Measurements from ENCODE around the gene ARMC7. TPM values are rescaled to one million over a fixed set of nuclear protein-coding genes. Genes with fewer than 3 reads are reported as not detected.

ARMC7 gene
- polyA plus RNA-seq, 3 donors = 15.2 to 17.7 (median 15.8) TPM

DNA sequence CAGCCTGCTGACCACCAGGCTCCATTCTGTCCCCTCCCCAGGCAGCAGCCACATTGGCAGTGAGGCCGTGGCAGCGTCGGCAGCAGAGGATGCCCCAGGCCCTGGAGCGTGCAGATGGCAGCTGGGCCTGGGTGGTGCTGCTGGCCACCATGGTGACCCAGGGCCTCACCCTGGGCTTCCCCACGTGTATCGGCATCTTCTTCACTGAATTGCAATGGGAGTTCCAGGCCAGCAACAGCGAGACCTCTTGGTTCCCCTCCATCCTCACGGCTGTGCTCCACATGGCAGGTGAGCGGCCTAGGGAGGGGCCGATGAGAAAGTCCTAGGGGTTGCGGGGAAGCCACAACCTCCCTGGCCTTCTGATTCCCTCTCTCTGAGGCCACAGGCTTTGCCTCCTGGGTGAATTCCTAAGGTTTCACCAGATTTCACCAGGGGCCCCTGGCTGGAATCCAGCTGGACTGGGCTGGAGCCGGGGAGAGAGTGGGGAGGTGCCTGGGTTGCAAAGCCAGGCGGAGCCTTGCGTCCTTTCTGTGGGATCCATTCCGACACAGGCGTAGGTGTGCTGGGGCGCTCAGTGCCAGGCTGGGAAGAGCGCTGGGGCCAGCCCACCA lies 16.1 kb upstream of the ARMC7 start:
- DNase-seq (ENCODE audit: extremely low read depth in 1 of 11, low read depth in 9 of 11, low spot score in 4 of 11) = no peak

DNA sequence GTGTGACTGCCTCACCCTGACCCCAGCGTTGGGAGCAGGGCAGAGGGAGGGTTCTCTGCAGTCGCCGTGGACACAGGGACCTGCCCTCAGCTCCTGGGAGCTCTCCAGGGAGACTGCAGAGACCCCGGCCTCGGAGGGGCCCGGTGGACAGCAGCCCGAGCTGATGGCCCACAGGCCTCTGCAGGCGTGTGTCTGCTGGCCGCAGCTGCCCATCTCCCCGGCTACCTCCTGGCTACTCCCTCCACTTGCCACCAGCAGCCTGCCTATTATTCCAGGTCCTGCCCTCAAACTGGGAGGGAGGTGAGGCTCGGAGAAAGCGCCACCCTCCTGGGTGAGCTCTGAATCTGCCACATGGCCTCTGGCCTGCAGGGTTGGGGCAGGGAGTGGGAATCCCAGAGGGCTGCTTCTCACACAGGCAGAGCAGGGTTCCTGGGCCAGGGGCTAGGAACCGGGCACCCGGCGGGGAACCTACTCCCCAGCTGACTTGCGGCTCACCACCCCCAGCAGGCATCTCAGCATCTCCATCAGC lies 14.8 kb upstream of the ARMC7 start:
- no peak for DNase-seq (ENCODE audit: extremely low read depth in 1 of 11, low read depth in 9 of 11, low spot score in 4 of 11)

DNA sequence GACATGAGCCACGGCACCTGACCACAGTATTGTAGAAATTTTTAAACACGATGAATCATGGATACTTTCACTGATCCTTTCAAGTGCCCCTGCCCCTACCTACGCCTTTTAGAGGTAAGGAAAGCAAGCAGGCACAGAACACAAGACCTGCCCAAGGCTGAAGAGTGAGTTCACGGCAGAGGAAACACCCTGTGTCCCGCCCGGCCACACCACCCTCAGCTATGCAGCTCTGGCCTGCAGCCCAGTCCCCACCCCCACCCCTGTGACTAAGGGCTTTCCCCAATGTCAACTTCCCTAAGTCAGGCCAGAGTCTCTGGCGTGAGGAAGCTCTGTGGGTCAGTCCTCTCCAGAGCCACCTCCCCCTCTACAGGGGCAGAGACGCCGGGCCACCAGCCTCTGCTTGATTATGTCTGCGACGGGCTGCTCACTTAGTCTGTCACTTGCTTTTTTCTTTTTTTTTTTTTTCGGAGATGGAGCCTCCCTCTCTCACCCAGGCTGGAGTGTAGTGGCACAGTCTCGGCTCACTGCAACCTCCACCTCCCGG lies 13.6 kb upstream of the ARMC7 start:
- no peak for DNase-seq (ENCODE audit: extremely low read depth in 1 of 11, low read depth in 9 of 11, low spot score in 4 of 11)

DNA sequence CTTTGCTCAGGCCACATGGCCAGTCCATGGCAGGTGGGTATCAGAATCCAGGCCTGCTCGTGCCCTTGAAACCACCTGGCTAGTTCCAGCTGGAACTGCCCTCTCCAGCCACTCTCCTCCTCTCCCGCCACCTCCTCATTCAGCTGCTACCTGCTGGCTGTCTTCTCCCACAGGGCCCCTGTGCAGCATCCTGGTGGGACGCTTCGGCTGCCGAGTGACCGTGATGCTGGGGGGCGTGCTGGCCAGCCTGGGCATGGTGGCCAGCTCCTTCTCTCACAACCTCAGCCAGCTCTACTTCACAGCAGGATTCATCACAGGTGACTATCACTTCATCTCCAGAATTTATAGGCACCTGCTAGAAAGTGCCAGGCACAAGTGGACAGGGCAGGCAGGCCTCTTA lies 11.9 kb upstream of the ARMC7 start:
- DNase-seq (ENCODE audit: extremely low read depth in 1 of 11, low read depth in 9 of 11, low spot score in 4 of 11) = no peak

DNA sequence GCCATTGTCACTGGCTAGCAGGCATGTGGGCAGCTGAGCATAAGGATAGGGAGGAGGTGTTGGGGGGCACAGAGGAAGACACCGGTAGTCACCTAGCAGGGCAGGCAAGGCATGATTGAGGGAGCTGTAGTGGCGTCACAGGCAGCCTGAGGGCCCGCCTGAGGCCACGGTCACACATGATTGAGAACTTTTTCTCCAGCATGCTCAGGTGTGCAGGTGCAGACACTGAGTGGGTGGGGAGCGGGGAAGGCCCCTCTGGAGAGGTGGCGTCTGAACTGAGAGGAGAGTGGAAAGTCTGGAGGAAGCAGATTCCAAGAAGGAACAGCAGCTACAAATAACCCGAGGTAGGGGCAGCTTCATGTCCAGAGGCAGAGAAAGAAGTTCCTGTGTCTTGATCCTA lies 10.9 kb upstream of the ARMC7 start:
- DNase-seq (ENCODE audit: extremely low read depth in 1 of 11, low read depth in 9 of 11, low spot score in 4 of 11) = no peak

DNA sequence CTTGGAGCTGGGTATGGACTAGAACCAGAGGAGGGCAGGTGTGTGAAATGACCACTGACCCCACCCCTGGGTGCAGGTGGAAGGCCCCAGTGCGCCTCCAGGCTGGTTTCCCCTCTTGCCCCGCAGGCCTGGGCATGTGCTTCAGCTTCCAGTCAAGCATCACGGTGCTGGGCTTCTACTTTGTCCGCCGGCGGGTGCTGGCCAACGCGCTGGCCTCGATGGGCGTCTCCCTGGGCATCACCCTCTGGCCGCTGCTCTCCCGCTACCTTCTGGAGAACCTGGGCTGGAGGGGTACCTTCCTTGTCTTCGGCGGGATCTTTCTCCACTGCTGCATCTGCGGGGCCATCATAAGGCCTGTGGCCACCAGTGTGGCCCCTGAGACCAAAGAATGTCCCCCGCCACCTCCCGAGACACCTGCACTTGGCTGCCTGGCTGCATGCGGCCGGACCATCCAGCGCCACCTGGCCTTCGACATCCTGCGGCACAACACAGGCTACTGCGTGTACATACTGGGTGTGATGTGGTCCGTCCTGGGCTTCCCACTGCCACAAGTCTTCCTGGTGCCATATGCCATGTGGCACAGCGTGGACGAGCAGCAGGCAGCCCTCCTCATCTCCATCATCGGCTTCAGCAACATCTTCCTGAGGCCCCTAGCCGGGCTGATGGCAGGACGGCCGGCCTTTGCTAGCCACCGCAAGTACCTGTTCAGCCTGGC lies 9.7 kb upstream of the ARMC7 start:
- no peak for DNase-seq (ENCODE audit: extremely low read depth in 1 of 11, low read depth in 9 of 11, low spot score in 4 of 11)

DNA sequence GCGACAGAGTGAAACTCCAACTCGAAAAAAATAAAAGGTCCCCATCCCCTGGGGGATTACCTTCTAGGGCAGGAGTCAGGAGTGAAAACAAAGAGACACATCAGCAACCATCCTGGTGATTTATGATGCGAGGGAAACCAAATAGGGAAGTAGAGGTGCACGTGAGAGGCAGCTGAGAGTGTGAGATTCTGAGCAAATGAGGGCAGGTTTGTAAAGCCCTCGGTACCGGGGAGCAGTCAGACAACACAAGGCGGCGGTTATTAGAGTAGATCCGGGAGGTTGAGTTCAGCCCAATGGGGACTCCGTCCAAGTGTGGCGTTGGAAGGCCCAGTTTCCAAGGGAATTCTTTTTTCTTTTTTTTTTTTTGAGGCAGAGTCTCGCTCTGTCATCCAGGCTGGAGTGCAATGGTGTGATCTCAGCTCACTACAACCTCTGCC lies 7.4 kb upstream of the ARMC7 start:
- no peak for DNase-seq (ENCODE audit: extremely low read depth in 1 of 11, low read depth in 9 of 11, low spot score in 4 of 11)

DNA sequence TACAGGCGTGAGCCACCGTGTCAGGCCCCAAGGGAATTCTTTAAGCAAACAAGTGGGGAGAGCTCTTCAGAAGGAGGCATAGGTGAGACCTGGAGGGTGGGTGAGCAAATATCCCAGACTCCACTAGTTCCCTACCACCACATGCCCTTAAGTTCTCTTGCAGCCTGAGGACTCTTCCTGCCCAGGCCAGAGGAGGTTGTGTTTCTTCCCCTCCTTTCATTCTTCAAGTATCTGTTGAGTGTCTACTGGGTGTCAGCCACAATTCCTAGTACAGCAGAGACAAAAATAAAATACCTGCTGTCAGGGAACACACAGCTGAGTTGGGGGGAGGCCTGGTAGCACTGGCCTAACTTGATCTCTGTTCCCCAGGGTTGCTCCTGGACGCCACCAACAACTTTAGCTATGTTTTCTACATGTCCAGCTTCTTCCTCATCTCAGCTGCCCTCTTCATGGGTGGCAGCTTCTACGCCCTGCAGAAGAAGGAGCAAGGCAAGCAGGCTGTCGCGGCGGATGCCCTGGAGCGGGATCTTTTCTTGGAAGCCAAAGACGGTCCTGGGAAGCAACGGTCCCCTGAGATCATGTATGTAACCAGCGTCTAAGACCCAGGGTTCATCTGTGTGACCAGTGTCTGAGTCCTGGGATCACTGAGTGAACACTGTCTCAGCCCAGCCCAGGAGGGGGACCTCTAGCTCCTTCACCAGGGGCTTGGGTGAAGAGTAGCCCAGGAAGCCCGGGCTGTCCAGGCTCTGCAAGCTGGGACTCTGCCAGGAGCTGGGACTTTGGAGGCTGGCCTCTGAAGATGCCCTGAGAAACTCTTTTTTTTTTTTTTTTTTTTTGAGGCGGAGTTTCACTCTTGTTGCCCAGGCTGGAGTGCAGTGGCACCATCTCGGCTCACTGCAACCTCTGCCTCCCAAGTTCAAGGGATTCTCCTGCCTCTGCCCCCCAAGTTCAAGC lies 5.9 kb upstream of the ARMC7 start:
- DNase-seq (ENCODE audit: extremely low read depth in 1 of 11, low read depth in 9 of 11, low spot score in 4 of 11) = no peak

DNA sequence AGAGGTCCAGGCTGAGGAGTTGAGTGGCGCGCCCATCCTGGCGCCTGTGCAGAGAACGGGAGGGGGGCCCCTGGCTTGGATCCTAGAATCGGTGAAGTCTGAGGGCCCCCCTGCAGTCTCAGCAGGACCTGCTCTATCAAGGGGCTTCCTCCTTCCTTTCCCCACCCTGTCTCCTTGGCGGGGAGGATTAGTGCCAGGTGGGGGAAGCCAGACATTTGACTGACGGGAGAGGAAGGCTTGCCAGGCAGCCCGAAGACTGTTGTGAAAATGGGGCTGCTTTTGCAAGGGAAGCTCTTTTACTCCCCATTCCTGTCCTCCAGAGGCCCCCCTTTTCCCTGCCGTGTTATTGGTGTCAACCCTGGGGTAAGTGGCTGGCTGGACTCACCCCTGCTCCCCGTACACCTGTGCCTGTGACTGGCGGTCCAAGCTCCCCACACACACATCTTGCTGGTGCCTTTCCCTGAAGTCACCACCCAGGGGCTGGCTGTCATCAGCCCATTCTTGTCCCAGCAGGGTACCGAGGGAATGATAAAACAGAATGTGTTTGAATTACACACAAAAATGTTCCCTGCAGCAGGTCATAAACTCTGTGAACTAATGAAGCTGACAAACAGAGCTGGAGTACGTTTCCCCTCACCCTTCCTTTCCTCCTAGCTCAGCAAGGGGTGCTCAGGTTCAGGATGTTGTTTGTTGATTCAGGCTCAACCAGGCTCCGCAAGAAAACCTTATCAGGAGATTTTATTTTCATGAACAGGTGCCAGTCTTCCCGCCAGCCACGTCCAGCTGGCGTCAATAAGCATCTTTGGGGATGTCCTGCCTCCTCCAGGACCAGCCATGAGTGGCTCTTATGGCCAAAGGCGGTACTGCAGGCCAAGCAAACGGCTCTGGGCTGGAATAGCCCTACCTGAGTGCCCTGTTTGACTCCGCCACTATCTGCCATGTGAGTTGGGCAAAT lies 4.4 kb upstream of the ARMC7 start:
- no peak for DNase-seq (ENCODE audit: extremely low read depth in 1 of 11, low read depth in 9 of 11, low spot score in 4 of 11)

DNA sequence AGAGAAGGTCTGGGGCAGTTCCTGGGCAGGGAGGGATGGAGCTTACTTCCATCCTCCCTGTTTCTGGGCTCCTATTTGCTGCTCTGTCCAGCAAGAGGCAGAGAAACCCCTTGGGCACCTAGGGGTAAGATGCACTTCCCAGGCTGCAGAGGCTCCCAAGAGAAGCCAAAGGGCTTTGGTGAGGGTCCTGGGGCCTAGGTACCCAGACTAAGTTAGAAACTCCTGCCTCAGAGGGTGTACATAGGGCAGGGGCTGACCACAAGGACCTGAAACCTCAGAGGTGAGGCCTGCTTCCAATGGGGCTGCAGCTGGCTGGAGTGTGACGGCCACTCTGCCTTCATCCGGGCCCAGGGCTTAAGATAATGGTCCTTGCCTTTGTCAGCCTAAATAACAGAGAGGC lies 1.6 kb upstream of the ARMC7 start:
- DNase-seq (ENCODE audit: extremely low read depth in 1 of 11, low read depth in 9 of 11, low spot score in 4 of 11) = no peak

DNA sequence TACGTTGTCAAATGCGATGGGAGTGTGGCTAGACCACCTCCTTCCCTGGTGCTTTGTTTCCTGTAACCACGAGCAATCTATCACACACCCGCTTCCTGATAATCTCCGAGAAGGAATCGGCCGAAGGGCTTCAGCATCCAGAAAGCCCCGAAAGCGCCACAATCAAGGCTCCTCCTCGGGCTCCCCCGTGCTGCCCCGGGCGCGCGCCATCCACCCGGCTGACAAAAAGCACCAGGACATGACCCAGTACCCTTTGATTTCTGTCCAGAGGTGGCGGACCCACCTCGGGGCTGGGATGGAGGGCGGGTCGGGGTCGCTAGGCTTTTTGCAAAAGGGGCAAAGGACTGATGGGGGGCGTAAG lies 743 bp upstream of the ARMC7 start:
- no peak for DNase-seq (ENCODE audit: extremely low read depth in 1 of 11, low read depth in 9 of 11, low spot score in 4 of 11)

DNA sequence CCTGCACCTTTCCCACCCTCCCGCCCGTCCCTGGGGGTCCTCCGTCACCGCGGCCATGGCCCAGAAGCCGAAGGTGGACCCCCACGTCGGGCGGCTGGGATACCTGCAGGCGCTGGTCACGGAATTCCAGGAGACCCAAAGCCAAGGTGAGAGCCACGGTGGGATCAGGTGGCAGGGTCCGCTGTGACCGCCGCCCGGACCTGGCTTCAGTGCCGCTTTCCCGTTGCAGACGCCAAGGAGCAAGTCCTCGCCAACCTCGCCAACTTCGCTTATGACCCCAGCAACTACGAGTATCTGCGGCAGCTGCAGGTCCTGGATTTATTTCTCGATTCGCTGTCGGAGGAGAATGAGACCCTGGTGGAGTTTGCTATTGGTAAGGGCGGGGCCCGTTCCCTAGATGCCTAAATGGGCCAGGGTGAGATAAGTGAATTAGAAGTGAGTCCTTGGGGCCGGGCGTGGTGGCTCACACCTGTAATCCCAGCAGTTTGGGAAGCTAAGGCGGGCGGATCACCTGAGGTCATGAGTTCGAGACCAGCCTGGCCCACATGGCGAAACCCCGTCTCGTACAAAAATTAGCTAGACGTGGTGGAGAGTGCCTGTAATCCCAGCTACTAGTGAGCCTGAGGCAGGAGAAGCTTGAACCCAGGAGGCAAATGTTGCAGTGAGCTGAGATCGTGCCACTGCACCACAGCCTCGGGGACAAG lies 617 bp downstream of the ARMC7 start:
- DNase-seq (ENCODE audit: extremely low read depth in 1 of 11, low read depth in 9 of 11, low spot score in 4 of 11) = no peak

DNA sequence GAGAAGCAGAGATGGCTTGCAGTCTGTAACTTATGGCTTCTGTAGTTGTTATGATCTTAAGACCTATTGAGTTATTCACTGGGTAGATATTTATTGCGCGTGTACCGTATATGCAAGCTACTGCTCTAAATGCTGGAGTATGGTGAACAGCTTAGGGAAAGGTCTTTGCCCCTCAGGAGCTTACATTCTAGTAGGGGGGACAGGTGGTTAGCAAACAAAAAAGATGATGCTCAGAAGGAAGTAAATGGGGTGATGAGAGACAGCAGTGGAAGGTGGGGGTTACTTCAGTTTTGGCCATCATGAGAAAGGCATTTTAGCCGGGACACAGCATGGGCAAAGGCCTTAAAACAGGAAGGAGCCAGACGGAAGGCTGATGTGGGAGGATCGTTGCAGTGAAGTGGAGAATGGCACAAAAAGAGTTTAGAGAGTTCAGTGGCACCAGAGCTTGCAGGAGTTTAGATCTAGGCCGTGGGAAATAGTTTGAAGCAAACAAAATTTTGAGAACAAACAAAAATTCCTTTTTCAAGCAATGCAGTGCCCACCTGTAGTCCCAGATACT lies 2.1 kb downstream of the ARMC7 start:
- DNase-seq (ENCODE audit: extremely low read depth in 1 of 11, low read depth in 9 of 11, low spot score in 4 of 11) = no peak

DNA sequence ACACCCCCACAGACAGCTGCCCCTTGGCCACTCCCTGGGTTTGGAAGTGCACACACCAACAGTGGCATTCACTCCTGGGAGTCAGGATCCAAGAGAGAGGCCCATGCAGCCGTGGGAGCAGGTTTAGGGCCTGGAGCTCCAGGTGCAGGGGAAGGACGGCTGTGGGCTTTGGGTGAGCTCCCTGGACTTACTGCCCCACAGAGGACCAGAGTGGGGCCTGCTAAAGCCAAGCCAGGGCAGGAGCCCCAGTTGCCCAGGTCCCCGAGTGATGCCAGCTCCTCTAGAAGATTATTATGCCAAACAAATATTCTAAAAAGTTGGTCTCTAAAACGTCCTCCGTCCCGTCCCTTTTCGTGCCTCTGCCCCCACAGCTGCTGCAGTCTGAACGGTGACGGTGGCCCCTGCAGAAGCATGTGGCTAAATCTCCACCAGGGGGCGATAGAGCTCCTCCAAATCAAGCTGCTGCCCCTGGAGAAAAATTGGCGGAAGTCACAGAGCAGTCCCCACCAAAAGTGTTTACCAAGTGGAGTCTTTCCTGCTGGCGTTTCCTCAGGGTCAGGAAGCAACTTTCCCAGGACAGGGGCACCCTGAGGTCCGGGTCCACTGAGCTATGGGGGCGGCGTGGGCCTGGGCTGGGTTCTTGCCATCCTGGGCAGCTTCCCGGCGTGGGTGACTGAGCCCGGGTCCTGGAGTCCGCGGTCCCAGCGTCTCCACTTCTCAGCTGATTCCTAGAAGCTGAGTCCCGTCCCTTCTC lies 4.2 kb downstream of the ARMC7 start:
- peak; percentile 82 to 97 (median 89) for DNase-seq (ENCODE audit: extremely low read depth in 1 of 11, low read depth in 9 of 11, low spot score in 4 of 11)

DNA sequence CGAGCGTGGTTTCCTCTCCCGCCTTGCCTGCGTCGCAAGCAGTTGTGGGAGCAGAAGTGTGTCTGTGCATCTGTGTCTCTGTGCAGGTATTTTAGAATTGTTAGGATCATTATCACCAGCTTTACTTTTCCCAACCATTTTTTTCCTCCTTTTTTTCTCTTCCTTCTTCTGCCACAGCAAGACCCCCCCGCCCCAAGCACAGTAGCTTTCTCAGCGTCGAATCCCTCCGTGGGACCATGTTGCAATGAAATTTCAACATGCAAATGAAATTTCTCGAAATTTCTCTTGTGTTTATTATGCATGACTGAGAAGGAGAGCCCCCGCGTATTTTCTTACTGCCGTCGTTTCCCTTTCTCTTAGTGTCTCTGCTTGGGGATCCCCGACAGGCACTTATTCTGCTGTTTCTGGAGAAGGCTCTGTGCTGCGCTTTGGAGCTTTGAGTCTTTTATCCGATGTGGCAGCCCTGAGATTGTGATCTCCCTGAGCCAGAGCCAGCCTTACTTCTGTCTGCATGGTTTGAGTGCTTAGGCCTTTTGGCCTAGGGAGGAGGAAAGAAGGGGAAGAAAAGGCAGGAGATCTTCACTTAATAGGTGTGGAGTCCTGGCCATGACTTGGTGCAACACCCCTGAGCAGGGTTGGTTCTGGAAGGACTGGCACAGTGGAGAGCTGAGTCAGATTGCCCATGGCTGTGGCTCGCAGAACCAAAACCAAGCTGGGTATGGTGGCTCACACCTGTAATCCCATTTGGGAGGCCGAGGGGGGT lies 5.0 kb downstream of the ARMC7 start:
- DNase-seq (ENCODE audit: extremely low read depth in 1 of 11, low read depth in 9 of 11, low spot score in 4 of 11) = no peak

DNA sequence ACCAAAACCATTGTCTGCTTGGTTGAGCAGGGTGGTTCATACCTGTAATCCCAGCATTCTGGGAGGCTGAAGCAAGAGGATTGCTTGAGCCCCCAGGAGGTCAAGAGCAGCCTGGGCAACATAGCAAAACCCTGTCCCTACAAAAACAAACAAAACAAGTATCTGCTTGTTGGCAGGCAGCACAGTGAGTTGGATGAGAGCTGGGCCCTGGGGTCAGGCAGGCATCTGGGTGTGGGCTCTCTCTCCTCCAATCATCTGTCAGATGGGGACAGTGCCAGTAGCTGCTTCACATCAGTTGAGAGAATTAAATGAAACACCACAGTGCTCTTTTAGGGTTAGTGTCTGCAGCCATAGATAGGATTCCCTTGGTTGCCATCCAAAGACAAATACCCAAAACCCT lies 5.8 kb downstream of the ARMC7 start:
- DNase-seq (ENCODE audit: extremely low read depth in 1 of 11, low read depth in 9 of 11, low spot score in 4 of 11) = no peak
